HG03095 (cell line): ENCODE measurements around the gene KIRREL1.

Source experiments
- ATAC-seq: cut with Tn5 transposase; IDR thresholded peaks from one replicate; pipeline ENCODE4 v1.9.1; 2021; ENCODE audit warnings: moderate library complexity; ENCODE audit not compliant: unreplicated experiment

KIRREL1 gene

GRCh38 chr1:157971769-157972168 is 21.7 kb upstream of the KIRREL1 start:
- ATAC-seq = no peak

- no peak for ATAC-seq
These were observed 18.1 kb upstream of the KIRREL1 start for GRCh38 chr1:157975228-157975950.

- ATAC-seq = no peak
These were observed 16.6 kb upstream of the KIRREL1 start for GRCh38 chr1:157976888-157977287.

GRCh38 chr1:157978586-157979403 is 14.7 kb upstream of the KIRREL1 start:
- no peak for ATAC-seq

GRCh38 chr1:157982136-157982535 is 11.3 kb upstream of the KIRREL1 start:
- ATAC-seq = no peak

GRCh38 chr1:157983787-157984186 is 9.7 kb upstream of the KIRREL1 start:
- no peak for ATAC-seq

GRCh38 chr1:157984469-157984868 is 9.0 kb upstream of the KIRREL1 start:
- no peak for ATAC-seq

- no peak for ATAC-seq
These were observed 8.0 kb upstream of the KIRREL1 start for GRCh38 chr1:157985473-157985872.

GRCh38 chr1:157988002-157988401 is 5.4 kb upstream of the KIRREL1 start:
- ATAC-seq = no peak

GRCh38 chr1:157992031-157992832 is 1.2 kb upstream of the KIRREL1 start:
- no peak for ATAC-seq

GRCh38 chr1:157992833-157993146 is 655 bp upstream of the KIRREL1 start:
- ATAC-seq = no peak

GRCh38 chr1:157993918-157994605 is 617 bp downstream of the KIRREL1 start:
- ATAC-seq = no peak

- no peak for ATAC-seq
These were observed 1.5 kb downstream of the KIRREL1 start for GRCh38 chr1:157994704-157995582.

- ATAC-seq = no peak
These were observed 2.2 kb downstream of the KIRREL1 start for GRCh38 chr1:157995583-157996169.

GRCh38 chr1:157996433-157996832 is 3.0 kb downstream of the KIRREL1 start:
- no peak for ATAC-seq

GRCh38 chr1:158000507-158000906 is 7.1 kb downstream of the KIRREL1 start:
- no peak for ATAC-seq

GRCh38 chr1:158002022-158002630 is 8.7 kb downstream of the KIRREL1 start:
- no peak for ATAC-seq

GRCh38 chr1:158002631-158003405 is 9.4 kb downstream of the KIRREL1 start:
- no peak for ATAC-seq

GRCh38 chr1:158003406-158003800 is 10.0 kb downstream of the KIRREL1 start:
- no peak for ATAC-seq
